HUES64 (cell line): Measurements from ENCODE around the gene POP7.
"Not testable (repeated sequence)": the region's sequence is repeated elsewhere in the genome, so short reads cannot be mapped to it uniquely, and the experiment has no call there.

Experiments used
- H3K27ac ChIP-seq: 2 replicates; pipeline ENCODE4 v1.7.0; 2013; ENCODE audit warnings: low read depth, low read length, inconsistent platforms
- H3K27me3 ChIP-seq: 2 replicates; pipeline ENCODE4 v1.6.1; 2013; ENCODE audit warnings: mild to moderate bottlenecking, low read length; ENCODE audit not compliant: insufficient read depth
- H3K36me3 ChIP-seq: 2 replicates; pipeline ENCODE4 v1.6.1; 2013; ENCODE audit warnings: mild to moderate bottlenecking, low read length; ENCODE audit not compliant: insufficient read depth
- H3K4me1 ChIP-seq: 2 replicates; pipeline ENCODE4 v1.6.1; 2013; ENCODE audit warnings: mild to moderate bottlenecking, low read length, moderate library complexity; ENCODE audit not compliant: insufficient read depth
- H3K4me3 ChIP-seq: 2 replicates; pipeline ENCODE4 v1.5.1; 2013; ENCODE audit warnings: mild to moderate bottlenecking, low read length, moderate library complexity
- H3K9ac ChIP-seq: 2 replicates; pipeline ENCODE4 v1.6.1; 2013; ENCODE audit warnings: mild to moderate bottlenecking, low read depth, low read length
- H3K9me3 ChIP-seq: 2 replicates; pipeline ENCODE4 v1.6.1; 2013; ENCODE audit warnings: low read depth, low read length; ENCODE audit not compliant: insufficient read depth
- WGBS: fragments of 150-250, 120-280 bp; methylation state at CpG from one replicate; pipeline ENCODE4 v1.1.7; 2013; ENCODE audit warnings: missing lambda C conversion rate; 5-methylcytosine and 5-hydroxymethylcytosine counted together

The POP7 gene

DNA sequence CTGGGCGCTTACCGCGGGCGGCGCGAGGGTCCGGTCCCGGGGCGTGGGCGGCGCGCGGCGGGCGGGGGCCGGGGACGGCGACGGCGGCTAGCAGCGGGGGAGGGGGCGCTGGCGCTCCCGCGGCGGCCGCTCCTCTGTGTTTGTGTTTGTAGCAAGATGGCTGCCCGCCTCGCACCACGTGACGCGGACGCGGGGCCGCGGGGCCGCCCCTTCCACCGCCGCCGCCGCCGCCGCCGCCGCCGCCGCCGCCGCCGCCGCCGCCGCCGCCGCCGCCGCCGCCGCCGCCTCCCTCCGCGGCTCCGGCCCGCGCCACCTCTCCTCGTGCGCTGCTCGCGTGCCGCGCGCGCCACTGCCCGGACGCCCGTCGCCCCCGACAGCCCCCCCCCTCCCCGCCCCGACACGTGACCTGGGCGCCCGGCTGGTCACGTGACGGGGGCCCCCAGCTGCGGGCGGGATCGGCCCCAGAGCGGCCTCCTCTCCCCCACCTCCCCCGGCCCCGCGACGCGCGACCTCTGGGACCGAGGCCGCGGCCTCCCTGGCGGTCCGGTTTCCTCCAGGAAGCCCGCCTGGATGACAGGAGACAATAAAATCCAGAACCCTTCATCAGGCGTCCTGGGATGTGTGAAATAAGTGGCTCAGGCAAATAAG, 11.7 kb upstream of the POP7 start, which contains the start of gene GIGYF1:
Gene GIGYF1, minus strand, starts transcription at position 153 of the 648 bp plus-strand sequence. CDS start 6,012 bp downstream, outside the sequence.
- Histone ChIP-seq H3K9ac (peak within 1 kb of the TSS; percentile 90), H3K36me3 (peaks cover 16% of the 10 kb centered on the region), H3K9me3 (no peaks in the 10 kb centered on the region), H3K4me1 (peaks cover 19% of the 10 kb centered on the region), H3K27ac (peak within 1 kb of the TSS; percentile 96), H3K27me3 (no peaks in the 10 kb centered on the region), H3K4me3 (peak within 1 kb of the TSS; percentile 94)
- under 1% methylated on average over 70 of the region's 102 CpGs for WGBS

GRCh38 chr7:100696123-100696521, 9.8 kb upstream of the POP7 start:
- H3K27me3 ChIP-seq, result no peaks in the 10 kb centered on the region
- 0 out of 2 replicates have a peak, but pooled peaks cover under 1% of the 10 kb centered on the region for H3K36me3 ChIP-seq
- peak overlapping the region; percentile 62 for H3K9ac ChIP-seq
- 88% methylated on average over 5 of the region's 6 CpGs for WGBS
- H3K9me3 ChIP-seq, result no peaks in the 10 kb centered on the region
- H3K4me1 ChIP-seq, result peaks cover 17% of the 10 kb centered on the region
- peak overlapping the region; percentile 34; the same call in 1 of the 2 replicates for H3K4me3 ChIP-seq
- peak overlapping the region; percentile 96 for H3K27ac ChIP-seq

GRCh38 chr7:100699018-100699417, 6.9 kb upstream of the POP7 start:
- no peak overlapping the region for H3K9ac ChIP-seq
- no peak overlapping the region for H3K27ac ChIP-seq
- no peak overlapping the region for H3K4me3 ChIP-seq
- H3K9me3 ChIP-seq, result no peaks in the 10 kb centered on the region
- 93% methylated on average over 6 of the region's 6 CpGs for WGBS
- no peaks in the 10 kb centered on the region for H3K4me1 ChIP-seq
- no peaks in the 10 kb centered on the region for H3K27me3 ChIP-seq
- H3K36me3 ChIP-seq, result no peaks in the 10 kb centered on the region

DNA sequence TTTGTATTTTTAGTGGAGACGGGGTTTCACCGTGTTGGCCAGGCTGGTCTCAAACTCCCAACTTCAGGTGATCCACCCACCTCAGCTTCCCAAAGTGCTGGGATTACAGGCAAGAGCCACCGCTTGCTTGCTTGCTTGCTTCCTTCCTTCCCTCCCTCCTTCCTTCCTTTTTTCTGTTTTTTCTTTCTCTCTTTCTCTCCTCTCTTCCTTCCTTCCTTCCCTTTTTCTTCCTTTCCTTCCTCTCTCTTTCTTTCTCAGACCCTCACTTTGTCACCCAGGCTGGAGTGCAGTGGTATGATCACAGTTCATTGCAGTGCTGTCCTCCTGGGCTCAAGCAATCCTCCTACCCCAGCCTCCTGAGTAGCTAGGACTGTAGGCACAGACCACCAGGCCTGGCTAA, 4.8 kb upstream of the POP7 start:
- H3K4me1 ChIP-seq, H3K27ac ChIP-seq, H3K36me3 ChIP-seq, H3K9ac ChIP-seq, H3K9me3 ChIP-seq, H3K27me3 ChIP-seq, H3K4me3 ChIP-seq: not testable (repeated sequence)
- 93% methylated on average over 3 of the region's 3 CpGs for WGBS

GRCh38 chr7:100705320-100705752, 585 bp upstream of the POP7 start:
- peak overlapping the region; percentile 95 for H3K9ac ChIP-seq

GRCh38 chr7:100706672-100707311, 871 bp downstream of the POP7 start:
- Histone ChIP-seq H3K4me3 (peak overlapping the region; percentile 88), H3K27me3 (no peaks in the 10 kb centered on the region), H3K36me3 (peaks cover 18% of the 10 kb centered on the region), H3K27ac (0 out of 2 replicates have a peak overlapping the region, but pooled peaks have one; percentile 95), H3K9me3 (no peaks in the 10 kb centered on the region), H3K4me1 (peaks cover 4% of the 10 kb centered on the region; the same call in 1 of the 2 replicates), H3K9ac (peak overlapping the region; percentile 95)
- 29% methylated on average over 34 of the region's 34 CpGs for WGBS

More at GRCh38 chr7:100705320-100705752, 585 bp upstream of the POP7 start:
- no peaks in the 10 kb centered on the region for H3K27me3 ChIP-seq
- H3K36me3 ChIP-seq, result peaks cover 18% of the 10 kb centered on the region
- peaks cover 4% of the 10 kb centered on the region; the same call in 1 of the 2 replicates for H3K4me1 ChIP-seq
- H3K27ac ChIP-seq, result peak overlapping the region; percentile 95
- H3K4me3 ChIP-seq, result peak overlapping the region; percentile 88
- no peaks in the 10 kb centered on the region for H3K9me3 ChIP-seq
- WGBS, result under 1% methylated on average over 25 of the region's 25 CpGs

- WGBS, result 93% methylated on average over 6 of the region's 6 CpGs
These were observed 2.5 kb downstream of the POP7 start for GRCh38 chr7:100708395-100708794.

DNA sequence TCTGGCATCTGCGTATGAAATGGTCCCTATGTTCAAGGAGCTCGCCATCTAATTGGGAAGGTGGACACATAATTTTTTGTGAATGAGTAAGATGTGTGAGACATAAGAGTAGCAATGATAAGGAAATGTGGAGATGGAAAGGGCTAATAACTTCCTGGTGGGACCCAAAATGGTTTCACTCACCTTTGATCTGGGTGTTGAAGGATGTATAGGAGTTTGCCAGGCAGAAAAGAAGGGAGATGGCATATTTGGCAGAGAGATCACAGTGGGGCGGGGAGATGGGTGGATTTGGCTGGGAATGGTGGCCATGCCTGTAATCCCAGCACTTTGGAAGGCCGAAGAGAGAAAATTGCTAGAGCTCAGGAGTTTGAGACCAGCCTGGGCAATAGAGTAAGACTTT, 4.5 kb downstream of the POP7 start:
- H3K4me1 ChIP-seq, result no peaks in the 10 kb centered on the region
- no peak overlapping the region for H3K27ac ChIP-seq
- H3K9ac ChIP-seq, result no peak overlapping the region
- no peaks in the 10 kb centered on the region for H3K27me3 ChIP-seq
- H3K36me3 ChIP-seq, result peaks cover 18% of the 10 kb centered on the region
- WGBS, result 95% methylated on average over 4 of the region's 4 CpGs
- H3K9me3 ChIP-seq, result no peaks in the 10 kb centered on the region
- H3K4me3 ChIP-seq, result no peak overlapping the region

More at GRCh38 chr7:100708395-100708794, 2.5 kb downstream of the POP7 start:
- peaks cover 4% of the 10 kb centered on the region; the same call in 1 of the 2 replicates for H3K4me1 ChIP-seq
- no peak overlapping the region for H3K27ac ChIP-seq
- H3K27me3 ChIP-seq, result no peaks in the 10 kb centered on the region
- no peak overlapping the region for H3K9ac ChIP-seq
- no peaks in the 10 kb centered on the region for H3K9me3 ChIP-seq
- no peak overlapping the region for H3K4me3 ChIP-seq
- peaks cover 18% of the 10 kb centered on the region for H3K36me3 ChIP-seq

GRCh38 chr7:100711369-100711768, 5.4 kb downstream of the POP7 start:
- Histone ChIP-seq H3K36me3 (peaks cover 18% of the 10 kb centered on the region), H3K9me3 (no peaks in the 10 kb centered on the region), H3K4me3 (no peak overlapping the region), H3K27me3 (no peaks in the 10 kb centered on the region), H3K4me1 (no peaks in the 10 kb centered on the region), H3K27ac (no peak overlapping the region), H3K9ac (no peak overlapping the region)
- WGBS, result 93% methylated on average over 11 of the region's 11 CpGs

DNA sequence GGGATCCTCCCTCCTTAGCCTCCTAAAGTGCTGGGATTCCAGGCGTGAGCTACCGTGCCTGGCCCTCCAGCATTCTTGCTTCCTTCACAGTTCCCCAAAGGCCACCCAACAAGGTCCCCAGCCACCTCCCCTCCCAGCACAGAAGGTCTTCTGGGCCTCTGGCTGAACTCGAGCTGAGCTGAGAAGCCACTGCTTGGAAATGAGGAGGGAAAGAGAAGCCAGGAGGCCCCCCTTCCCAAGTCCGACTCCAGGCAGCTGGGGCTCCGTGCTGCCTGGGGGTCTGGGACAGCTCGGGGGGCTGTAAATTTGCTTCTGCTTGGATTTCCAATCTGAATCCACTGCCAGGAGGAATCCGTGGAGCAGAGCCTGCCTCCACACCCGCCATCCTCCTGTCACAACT, 8.8 kb downstream of the POP7 start:
- H3K9ac ChIP-seq, result no peak overlapping the region
- no peak overlapping the region for H3K27ac ChIP-seq
- WGBS, result 86% methylated on average over 8 of the region's 8 CpGs
- H3K9me3 ChIP-seq, result no peaks in the 10 kb centered on the region
- H3K4me1 ChIP-seq, result no peaks in the 10 kb centered on the region
- H3K36me3 ChIP-seq, result no peaks in the 10 kb centered on the region
- H3K27me3 ChIP-seq, result peaks cover 9% of the 10 kb centered on the region
- H3K4me3 ChIP-seq, result no peak overlapping the region

DNA sequence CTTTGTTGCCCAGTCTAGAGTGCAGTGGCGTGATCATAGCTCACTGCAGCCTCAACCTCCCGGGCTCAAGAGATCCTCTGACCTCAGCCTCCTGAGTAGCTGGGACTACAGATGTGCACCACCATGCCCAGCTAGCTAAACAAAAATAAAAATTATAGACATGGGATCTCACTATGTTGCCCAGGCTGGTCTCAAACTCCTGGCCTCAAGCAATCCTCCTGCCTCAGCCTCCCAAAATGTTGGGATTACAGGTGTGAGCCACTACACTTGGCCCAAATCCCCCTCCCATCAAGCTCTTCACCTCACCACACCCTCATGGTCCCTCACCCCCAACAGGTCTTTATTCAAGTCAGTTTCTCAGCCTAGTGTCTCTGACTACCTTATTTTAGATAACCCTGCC, 11.2 kb downstream of the POP7 start:
- H3K27me3 ChIP-seq, result peaks cover 32% of the 10 kb centered on the region
- not testable (repeated sequence) for H3K9ac ChIP-seq, H3K27ac ChIP-seq, H3K9me3 ChIP-seq, H3K4me1 ChIP-seq, H3K36me3 ChIP-seq, H3K4me3 ChIP-seq
- 96% methylated on average over 2 of the region's 2 CpGs for WGBS
